Lower lobe of right lung (tissue), 2 donors: ENCODE results near the gene XYLB. TPM values are rescaled to one million over a fixed set of nuclear protein-coding genes. Genes with fewer than 3 reads are reported as not detected.
"Not testable (repeated sequence)": the region's sequence is repeated elsewhere in the genome, so short reads cannot be mapped to it uniquely, and the experiment has no call there.

Experiments
- ATAC-seq, 2 donors: fragments of 200-7000 bp; cut with Tn5 transposase; one replicate each; pipeline ENCODE4 v1.9.1; 2020 to 2022; ENCODE audit warnings: mild to moderate bottlenecking in 2 of 2, moderate library complexity in 2 of 2
- DNase-seq: peaks from one replicate; pipeline ENCODE4 v3.0.0-alpha.2; 2020
- H3K27ac ChIP-seq: fragments of 200-600 bp; one replicate; pipeline ENCODE4 v1.8.0; 2022
- H3K27me3 ChIP-seq: fragments of 200-600 bp; one replicate; pipeline ENCODE4 v1.8.0; 2022; ENCODE audit warnings: low read depth
- H3K36me3 ChIP-seq: fragments of 200-600 bp; one replicate; pipeline ENCODE4 v1.8.0; 2022; ENCODE audit warnings: mild to moderate bottlenecking
- H3K4me1 ChIP-seq: fragments of 200-600 bp; one replicate; pipeline ENCODE4 v1.8.0; 2022
- H3K4me3 ChIP-seq: fragments of 200-600 bp; one replicate; pipeline ENCODE4 v1.8.0; 2022; ENCODE audit warnings: mild to moderate bottlenecking
- H3K9me3 ChIP-seq: fragments of 200-600 bp; one replicate; pipeline ENCODE4 v1.8.0; 2022
- intact Hi-C: fragments of 100-400 bp; cut with DNase I; formaldehyde crosslinking; loops from one replicate; pipeline ENCODE4 v1.11.0; 2022
- total RNA-seq: library from RNA; stranded (reverse); fragmentation: NEBNext Ultra II Directional; extraction: Animal tissue kit (Norgen Biotek cat#: 25700); gene quantifications from one replicate; pipeline ENCODE4 v1.2.1, GENCODE V29; 2021
- TF ChIP-seq, protein P1 (sequence below): fragments of 200-600 bp; IDR thresholded peaks from one replicate; pipeline ENCODE4 v1.8.0; 2022; ENCODE audit warnings: antibody characterized with exemption, mild to moderate bottlenecking
- donor health status: DM: no; HTN: yes; CAD: no; lungs with severe emphysema.

XYLB gene
- total RNA-seq, 1 donor from 2014 or later: 2.7 TPM

- intact Hi-C loops: no loop called here
- H3K27me3 ChIP-seq: no peaks in the 10 kb centered on the region
- ATAC-seq (no peak), DNase-seq (no peak)
- H3K36me3 ChIP-seq: no peaks in the 10 kb centered on the region
- H3K9me3 ChIP-seq: no peaks in the 10 kb centered on the region
- no peaks in the 10 kb centered on the region for H3K4me1 ChIP-seq
- TF ChIP-seq, protein P1, sequence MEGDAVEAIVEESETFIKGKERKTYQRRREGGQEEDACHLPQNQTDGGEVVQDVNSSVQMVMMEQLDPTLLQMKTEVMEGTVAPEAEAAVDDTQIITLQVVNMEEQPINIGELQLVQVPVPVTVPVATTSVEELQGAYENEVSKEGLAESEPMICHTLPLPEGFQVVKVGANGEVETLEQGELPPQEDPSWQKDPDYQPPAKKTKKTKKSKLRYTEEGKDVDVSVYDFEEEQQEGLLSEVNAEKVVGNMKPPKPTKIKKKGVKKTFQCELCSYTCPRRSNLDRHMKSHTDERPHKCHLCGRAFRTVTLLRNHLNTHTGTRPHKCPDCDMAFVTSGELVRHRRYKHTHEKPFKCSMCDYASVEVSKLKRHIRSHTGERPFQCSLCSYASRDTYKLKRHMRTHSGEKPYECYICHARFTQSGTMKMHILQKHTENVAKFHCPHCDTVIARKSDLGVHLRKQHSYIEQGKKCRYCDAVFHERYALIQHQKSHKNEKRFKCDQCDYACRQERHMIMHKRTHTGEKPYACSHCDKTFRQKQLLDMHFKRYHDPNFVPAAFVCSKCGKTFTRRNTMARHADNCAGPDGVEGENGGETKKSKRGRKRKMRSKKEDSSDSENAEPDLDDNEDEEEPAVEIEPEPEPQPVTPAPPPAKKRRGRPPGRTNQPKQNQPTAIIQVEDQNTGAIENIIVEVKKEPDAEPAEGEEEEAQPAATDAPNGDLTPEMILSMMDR: no peak
- H3K4me3 ChIP-seq: no peak overlapping the region
- H3K27ac ChIP-seq: no peak overlapping the region
Observed at GRCh38 chr3:38318766-38319671, 27.6 kb upstream of the XYLB start.

DNA sequence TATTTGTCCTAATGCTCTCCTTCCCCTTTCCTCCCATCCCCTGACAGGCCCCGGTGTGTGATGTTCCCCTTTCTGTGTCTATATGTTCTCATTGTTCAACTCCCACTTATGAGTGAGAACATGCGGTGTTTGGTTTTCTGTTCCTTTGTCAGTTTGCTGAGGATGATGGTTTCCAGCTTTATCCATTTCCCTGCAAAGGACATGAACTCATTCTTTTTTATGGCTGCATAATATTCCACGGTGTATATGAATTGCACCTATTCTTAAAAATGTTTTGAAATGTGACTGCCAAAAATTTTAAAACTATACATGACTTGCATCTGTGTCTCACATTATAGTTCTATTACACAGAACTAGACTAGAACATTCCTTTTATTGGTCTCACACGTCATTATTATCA is 25.9 kb upstream of the XYLB start:
- H3K27ac ChIP-seq, intact Hi-C loops, H3K9me3 ChIP-seq, ATAC-seq, H3K4me1 ChIP-seq, H3K36me3 ChIP-seq, H3K27me3 ChIP-seq, H3K4me3 ChIP-seq, DNase-seq: not testable (repeated sequence)

GRCh38 chr3:38323060-38323459 is 23.5 kb upstream of the XYLB start:
- intact Hi-C loops: no loop called here

GRCh38 chr3:38325256-38325655 is 21.3 kb upstream of the XYLB start:
- TF ChIP-seq, protein P1: no peak
- intact Hi-C loops: no loop called here
- ATAC-seq (no peak), DNase-seq (no peak)
- Histone ChIP-seq H3K4me1 (no peaks in the 10 kb centered on the region), H3K27ac (no peak overlapping the region), H3K4me3 (no peak overlapping the region), H3K27me3 (no peaks in the 10 kb centered on the region), H3K36me3 (no peaks in the 10 kb centered on the region), H3K9me3 (no peaks in the 10 kb centered on the region)

More at GRCh38 chr3:38323060-38323459, 23.5 kb upstream of the XYLB start:
- ATAC-seq (no peak), DNase-seq (no peak)
- Histone ChIP-seq H3K4me3 (no peak overlapping the region), H3K9me3 (no peaks in the 10 kb centered on the region), H3K36me3 (no peaks in the 10 kb centered on the region), H3K27me3 (no peaks in the 10 kb centered on the region), H3K4me1 (no peaks in the 10 kb centered on the region), H3K27ac (no peak overlapping the region)
- TF ChIP-seq, protein P1: no peak

DNA sequence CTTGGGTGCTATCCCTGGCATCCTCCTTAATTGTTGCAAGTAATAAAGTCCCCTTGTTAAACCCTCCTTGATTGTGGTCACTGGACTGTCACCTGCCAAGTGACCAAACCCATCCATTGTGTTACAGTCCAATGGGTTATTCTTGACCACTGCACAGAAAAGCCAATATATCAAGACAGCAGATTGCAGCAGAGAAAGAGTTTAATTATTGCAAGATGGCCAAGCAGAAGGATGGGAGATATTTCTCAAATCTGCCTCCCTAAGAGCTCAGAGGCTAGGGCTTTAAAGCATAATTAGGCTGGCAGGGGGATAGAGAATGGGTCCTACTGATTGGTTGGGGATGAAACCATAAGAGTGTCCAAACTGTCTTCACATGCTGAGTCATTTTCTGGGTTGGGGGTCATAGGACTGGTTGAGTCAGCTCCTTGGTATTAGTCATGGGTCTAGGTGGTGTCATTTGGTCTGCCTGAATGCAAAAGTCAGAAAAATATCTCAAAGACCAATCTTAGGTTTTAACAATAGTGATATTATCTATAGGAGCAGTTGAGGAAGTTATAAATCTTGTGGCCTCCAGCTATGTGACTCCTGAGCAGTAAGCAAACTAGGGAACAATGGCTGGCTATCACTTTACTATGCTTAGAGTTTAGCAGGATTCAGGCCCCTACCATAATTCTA is 19.1 kb upstream of the XYLB start:
- ATAC-seq (no peak), DNase-seq (no peak)
- intact Hi-C loops: no loop called here
- Histone ChIP-seq H3K27ac (no peak overlapping the region), H3K36me3 (no peaks in the 10 kb centered on the region), H3K9me3 (no peaks in the 10 kb centered on the region), H3K4me3 (no peak overlapping the region), H3K27me3 (no peaks in the 10 kb centered on the region), H3K4me1 (no peaks in the 10 kb centered on the region)
- TF ChIP-seq, protein P1: no peak
